Measurements from ENCODE around the gene DAB2IP.
A peak's percentile ranks its signal among the peaks of the same experiment; 100 is the strongest.

The DAB2IP gene

DNA sequence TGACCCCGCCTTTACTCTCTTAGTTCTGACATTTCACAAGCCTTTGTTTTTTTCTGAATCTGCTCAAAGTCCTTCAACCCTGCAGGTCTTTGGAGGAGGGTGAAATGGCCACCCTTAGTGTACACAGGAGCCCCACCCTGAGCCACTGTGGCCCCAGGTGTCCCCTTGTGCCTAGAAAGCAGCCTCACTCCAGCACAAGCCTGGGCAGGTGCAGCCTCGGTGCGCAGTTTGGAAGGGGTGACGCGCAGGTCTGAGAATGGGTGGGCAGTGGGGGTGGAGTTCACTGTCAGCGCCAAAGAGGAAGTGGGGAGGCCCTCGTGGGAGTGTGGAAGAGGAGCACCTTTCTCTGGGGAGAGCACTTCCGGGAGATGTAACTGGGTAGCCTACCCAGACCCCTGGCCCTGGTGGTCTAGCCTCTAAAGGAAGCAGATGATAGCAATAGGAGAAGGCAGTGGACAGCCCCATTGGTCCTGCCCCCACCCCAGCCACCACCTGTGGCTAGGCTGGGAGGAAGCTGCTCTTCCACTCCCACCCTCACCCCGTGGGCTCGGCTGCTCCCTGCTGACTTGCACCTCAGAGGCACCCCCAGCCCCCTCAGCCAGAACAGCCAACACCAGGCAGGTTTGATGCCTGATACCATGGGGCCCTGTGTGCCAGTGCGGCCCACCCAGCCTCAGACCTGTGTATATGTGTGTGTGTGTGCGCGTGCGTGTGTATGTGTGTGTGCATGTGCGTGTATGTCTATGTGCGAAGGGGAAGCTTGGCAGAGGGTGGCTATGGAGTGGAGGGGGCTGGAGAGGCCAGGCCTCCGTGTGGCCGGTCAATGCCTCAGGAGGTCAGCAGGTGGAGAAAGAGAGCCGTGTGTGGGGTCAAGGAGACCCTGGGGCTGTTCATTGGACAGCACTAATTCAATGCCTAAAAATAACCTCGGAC lies 16.8 kb upstream of the DAB2IP start:
- no peak for DNase-seq (ENCODE audit: low read depth)
- TF ChIP-seq, protein P1, sequence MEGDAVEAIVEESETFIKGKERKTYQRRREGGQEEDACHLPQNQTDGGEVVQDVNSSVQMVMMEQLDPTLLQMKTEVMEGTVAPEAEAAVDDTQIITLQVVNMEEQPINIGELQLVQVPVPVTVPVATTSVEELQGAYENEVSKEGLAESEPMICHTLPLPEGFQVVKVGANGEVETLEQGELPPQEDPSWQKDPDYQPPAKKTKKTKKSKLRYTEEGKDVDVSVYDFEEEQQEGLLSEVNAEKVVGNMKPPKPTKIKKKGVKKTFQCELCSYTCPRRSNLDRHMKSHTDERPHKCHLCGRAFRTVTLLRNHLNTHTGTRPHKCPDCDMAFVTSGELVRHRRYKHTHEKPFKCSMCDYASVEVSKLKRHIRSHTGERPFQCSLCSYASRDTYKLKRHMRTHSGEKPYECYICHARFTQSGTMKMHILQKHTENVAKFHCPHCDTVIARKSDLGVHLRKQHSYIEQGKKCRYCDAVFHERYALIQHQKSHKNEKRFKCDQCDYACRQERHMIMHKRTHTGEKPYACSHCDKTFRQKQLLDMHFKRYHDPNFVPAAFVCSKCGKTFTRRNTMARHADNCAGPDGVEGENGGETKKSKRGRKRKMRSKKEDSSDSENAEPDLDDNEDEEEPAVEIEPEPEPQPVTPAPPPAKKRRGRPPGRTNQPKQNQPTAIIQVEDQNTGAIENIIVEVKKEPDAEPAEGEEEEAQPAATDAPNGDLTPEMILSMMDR (IDR thresholded peaks at IDR 0.05; ENCODE audit: control insufficient read depth, extremely low read depth, insufficient read depth): peak; percentile 62
- no peak overlapping the region for H3K4me3 ChIP-seq (ENCODE audit: low read depth, low read length)

DNA sequence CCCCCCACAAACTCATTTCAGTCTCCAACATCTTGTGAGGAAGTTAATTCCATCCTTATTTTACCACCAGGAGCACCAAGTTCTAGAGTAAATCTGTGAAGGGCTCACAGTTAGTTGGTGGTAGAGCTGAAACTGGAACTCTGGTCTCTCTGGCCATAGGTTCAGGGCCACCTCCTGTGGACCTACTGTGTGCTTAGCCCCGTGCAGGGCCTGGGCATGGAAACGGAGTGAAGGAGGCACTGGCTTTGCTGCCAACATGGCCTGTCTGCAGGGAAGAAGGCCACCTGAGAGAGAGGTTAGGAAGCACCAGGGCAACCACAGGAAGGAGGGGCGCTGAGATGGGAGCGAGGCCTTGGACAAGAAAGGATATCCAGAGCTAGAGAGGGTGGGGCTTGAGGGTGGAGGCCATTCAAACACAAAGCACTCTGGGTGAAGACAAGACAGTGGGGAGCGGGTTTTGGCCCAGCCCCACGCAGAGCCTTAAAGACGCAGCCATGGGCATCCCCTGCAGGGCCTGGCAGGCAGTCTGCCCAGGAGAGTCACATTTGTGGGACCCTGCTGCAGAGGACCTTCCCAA lies 16.0 kb upstream of the DAB2IP start:
- no peak for DNase-seq (ENCODE audit: low read depth)
- H3K4me3 ChIP-seq (ENCODE audit: low read depth, low read length): no peak overlapping the region
- TF ChIP-seq, protein P1 (IDR thresholded peaks at IDR 0.05; ENCODE audit: control insufficient read depth, extremely low read depth, insufficient read depth): no peak

DNA sequence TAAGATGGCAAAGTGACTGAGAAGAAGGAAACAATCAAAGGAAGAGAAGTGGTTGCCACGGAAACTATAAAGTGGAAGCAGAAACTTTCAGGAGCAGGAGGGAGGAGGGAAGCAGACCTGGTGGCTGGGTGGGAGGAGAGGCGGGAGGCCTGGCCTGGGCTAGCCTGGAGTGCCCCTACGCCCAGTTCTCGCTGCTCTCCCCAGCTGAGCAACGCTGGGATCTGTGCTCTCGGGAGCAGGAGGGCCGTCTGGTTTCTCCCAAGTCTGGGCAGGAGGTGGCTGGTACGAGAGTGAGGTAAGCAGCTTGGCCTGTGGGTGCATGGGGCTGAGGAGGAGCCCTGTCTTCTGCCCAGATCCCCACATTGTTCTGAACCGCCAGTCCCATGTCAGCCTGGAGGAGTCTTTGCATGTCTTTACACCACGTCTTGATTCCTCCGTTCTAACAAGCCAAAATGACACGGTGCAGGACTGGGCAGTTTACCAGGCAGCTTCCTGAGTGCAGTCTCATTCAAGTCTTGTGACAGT lies 15.0 kb upstream of the DAB2IP start:
- TF ChIP-seq, protein P1 (IDR thresholded peaks at IDR 0.05; ENCODE audit: control insufficient read depth, extremely low read depth, insufficient read depth): no peak
- DNase-seq (ENCODE audit: low read depth): no peak

DNA sequence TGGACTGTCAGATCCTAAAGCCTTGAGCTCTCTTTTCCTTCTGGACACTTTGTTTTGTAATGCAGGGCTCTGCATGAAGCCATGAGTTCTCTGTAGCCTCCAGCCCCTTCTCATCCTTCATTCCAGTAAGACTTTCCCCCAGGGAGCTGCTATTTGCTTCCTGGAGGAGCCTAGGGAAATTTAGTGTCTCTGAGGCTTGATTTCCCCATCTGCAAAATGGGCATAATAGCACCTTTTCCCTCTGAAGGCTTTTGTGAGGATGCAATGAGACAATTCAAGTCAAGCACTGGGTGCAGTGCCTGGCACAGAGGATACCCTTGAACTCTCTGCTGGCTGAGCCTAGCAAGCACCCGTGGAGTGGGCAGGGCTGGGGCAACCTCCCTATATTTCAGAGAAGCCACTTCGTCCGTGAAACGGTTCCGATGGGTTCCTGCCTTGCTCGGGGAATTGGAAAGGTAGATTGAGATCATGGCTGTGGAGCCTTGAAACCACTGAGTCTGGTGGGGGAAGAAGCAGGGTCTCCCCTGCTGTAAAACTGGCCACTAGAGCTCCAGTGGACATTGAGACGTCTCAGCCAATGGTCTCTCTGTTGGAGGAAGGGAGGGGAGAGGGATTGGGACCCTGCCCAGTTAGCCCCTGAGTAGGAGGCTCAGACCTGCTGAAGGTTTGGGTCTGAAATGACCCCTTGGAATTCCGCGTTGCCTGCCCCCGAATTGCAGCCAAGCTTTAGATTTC lies 14.3 kb upstream of the DAB2IP start:
- DNase-seq (ENCODE audit: low read depth): no peak
- H3K4me3 ChIP-seq (ENCODE audit: low read depth, low read length): no peak overlapping the region
- TF ChIP-seq, protein P1 (IDR thresholded peaks at IDR 0.05; ENCODE audit: control insufficient read depth, extremely low read depth, insufficient read depth): no peak

More for the DNA sequence above, 15.0 kb upstream of the DAB2IP start:
- no peak overlapping the region for H3K4me3 ChIP-seq (ENCODE audit: low read depth, low read length)

DNA sequence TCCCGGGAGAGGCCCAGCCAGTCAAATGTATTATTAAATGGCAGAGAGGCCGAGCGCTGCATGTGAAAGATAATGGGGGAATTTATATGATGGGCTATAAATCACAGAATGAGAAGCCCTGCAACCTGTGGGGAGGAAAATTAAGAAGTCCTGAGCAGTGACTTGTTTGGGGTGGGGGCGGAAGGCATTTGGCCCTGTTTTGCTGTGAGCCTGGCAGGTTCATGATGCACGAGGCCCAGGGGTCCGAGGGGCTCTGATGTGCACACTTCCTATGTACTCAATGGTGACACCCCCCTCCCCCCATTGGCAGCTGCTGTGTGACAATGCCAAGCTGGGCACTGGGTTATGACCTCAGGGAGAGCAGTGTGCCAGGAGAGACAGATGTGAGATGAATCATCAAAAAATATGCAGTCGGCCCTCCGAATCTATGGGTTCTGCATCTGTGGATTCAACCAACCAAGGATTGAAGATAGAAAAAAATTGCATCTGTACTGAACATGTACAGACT lies 13.7 kb upstream of the DAB2IP start:
- no peak for DNase-seq (ENCODE audit: low read depth)
- TF ChIP-seq, protein P1 (IDR thresholded peaks at IDR 0.05; ENCODE audit: control insufficient read depth, extremely low read depth, insufficient read depth): no peak
- no peak overlapping the region for H3K4me3 ChIP-seq (ENCODE audit: low read depth, low read length)

DNA sequence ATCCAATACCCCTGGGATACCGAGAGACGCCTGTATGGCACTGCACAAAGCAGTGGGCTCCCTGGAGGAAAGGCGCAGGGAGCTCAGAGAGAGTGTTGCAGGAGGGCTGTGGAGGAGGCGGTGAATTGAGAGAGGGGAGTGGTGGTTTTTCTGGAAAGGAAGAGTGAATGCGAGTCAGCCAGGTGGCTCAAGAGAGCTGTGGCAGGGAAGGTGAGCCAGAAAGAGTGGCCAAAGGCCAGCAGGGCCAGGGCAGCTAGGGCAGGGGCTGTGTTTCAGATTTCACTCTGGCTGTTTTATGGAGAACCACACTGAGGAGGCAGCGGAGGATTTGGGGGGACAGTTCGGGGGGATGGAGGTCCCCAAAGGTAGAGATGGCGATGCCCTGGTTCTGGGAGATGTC lies 13.0 kb upstream of the DAB2IP start:
- DNase-seq (ENCODE audit: low read depth): no peak
- H3K4me3 ChIP-seq (ENCODE audit: low read depth, low read length): no peak overlapping the region
- TF ChIP-seq, protein P1 (IDR thresholded peaks at IDR 0.05; ENCODE audit: control insufficient read depth, extremely low read depth, insufficient read depth): no peak
